Tibial nerve (tissue), 4 donors: Measurements from ENCODE around the gene CDH24. TPM values are rescaled to one million over a fixed set of nuclear protein-coding genes. Genes with fewer than 3 reads are reported as not detected.

Experiments used
- DNase-seq, 2 donors: peaks; one replicate each; pipeline ENCODE4 v3.0.0-alpha.2; 2019; ENCODE audit warnings: low spot score in 2 of 2
- H3K27ac ChIP-seq, 4 donors: fragments of 200-600 bp; sonication (generic) in 3 of 4; one replicate each; pipeline ENCODE4 v1.5.1; 2017 to 2019; ENCODE audit warnings: mild to moderate bottlenecking in 1 of 4
- H3K27me3 ChIP-seq, 2 donors: fragments of 200-600 bp; sonication (generic) in 1 of 2; one replicate each; pipeline versions ENCODE4 v1.5.1 to v1.6.0; 2017 to 2019
- H3K36me3 ChIP-seq, 3 donors: fragments of 200-600 bp; sonication (generic); one replicate each; pipeline ENCODE4 v1.5.1; 2018 to 2019
- H3K4me1 ChIP-seq, 4 donors: fragments of 200-600 bp; sonication (generic) in 3 of 4; one replicate each; pipeline ENCODE4 v1.5.1; 2017 to 2019
- H3K4me3 ChIP-seq, 4 donors: fragments of 200-600 bp; sonication (generic) in 3 of 4; one replicate each; pipeline ENCODE4 v1.5.1; 2017 to 2019; ENCODE audit warnings: mild to moderate bottlenecking in 1 of 4, moderate library complexity in 1 of 4
- H3K9me3 ChIP-seq, 4 donors: fragments of 200-600 bp; sonication (generic) in 3 of 4; one replicate each; pipeline ENCODE4 v1.5.1; 2017 to 2019
- EP300 ChIP-seq, 2 donors: sonication (generic); formaldehyde crosslinking; IDR thresholded peaks; one replicate each; pipeline ENCODE4 v1.6.1; 2017; ENCODE audit warnings: antibody characterized with exemption in 2 of 2, mild to moderate bottlenecking in 1 of 2
- POLR2A ChIP-seq, 2 donors: fragments of 450-650 bp; IDR thresholded peaks; one replicate each; pipeline ENCODE4 v1.6.1; 2017; ENCODE audit warnings: antibody characterized with exemption in 2 of 2, mild to moderate bottlenecking in 2 of 2, moderate library complexity in 2 of 2
- WGBS, 2 donors: methylation state at CpG; one replicate each; pipeline ENCODE4 v1.1.5; 2018; 5-methylcytosine and 5-hydroxymethylcytosine counted together
- total RNA-seq, 4 donors: library from RNA; depleted of rRNA; stranded (reverse); fragments of >200 nt; gene quantifications; one replicate each; pipeline ENCODE4 v1.1.0, GENCODE V29; 2016
- TF ChIP-seq, protein P1 (sequence below), 5 experiments: fragments of 200-600 bp in 3 of 5; fragments of 450-650 bp in 2 of 5; sonication (generic) in 3 of 5; IDR thresholded peaks; one replicate each; pipeline ENCODE4 v1.5.1; 2016 to 2019; ENCODE audit warnings: antibody characterized with exemption in 5 of 5, mild to moderate bottlenecking in 3 of 5, moderate library complexity in 2 of 5

CDH24 gene
- total RNA-seq, 4 donors from 2014 or later, result 3.9 to 11.1 (median 6.0) TPM

DNA sequence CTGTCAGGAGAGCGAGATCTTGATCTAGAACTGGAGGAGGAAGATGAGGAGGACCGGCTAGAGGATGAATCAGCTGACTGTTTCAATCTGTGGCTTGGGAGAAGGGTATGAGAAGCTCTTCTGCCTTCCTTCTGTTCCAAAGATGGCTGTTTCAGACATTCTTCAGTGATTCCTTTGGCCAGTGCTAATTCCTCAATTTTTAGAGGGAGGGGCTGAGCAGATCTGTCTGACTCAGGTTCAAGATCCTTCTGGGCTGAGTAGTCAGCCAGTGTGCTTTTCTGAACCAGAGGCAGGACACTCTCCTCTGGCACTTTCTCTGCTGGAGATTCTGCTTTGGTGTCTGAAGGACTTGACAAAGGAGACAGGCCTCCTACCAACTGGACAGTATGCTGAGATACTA, 22.4 kb upstream of the CDH24 start:
- H3K27me3 ChIP-seq, result no peaks in the 10 kb centered on the region
- TF ChIP-seq POLR2A (IDR thresholded peaks at IDR 0.05) (no peak), EP300 (IDR thresholded peaks at IDR 0.05) (no peak)
- TF ChIP-seq, protein P1, sequence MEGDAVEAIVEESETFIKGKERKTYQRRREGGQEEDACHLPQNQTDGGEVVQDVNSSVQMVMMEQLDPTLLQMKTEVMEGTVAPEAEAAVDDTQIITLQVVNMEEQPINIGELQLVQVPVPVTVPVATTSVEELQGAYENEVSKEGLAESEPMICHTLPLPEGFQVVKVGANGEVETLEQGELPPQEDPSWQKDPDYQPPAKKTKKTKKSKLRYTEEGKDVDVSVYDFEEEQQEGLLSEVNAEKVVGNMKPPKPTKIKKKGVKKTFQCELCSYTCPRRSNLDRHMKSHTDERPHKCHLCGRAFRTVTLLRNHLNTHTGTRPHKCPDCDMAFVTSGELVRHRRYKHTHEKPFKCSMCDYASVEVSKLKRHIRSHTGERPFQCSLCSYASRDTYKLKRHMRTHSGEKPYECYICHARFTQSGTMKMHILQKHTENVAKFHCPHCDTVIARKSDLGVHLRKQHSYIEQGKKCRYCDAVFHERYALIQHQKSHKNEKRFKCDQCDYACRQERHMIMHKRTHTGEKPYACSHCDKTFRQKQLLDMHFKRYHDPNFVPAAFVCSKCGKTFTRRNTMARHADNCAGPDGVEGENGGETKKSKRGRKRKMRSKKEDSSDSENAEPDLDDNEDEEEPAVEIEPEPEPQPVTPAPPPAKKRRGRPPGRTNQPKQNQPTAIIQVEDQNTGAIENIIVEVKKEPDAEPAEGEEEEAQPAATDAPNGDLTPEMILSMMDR (IDR thresholded peaks at IDR 0.05), result no peak
- H3K27ac ChIP-seq, result peak overlapping the region; percentile 11 to 87 (median 57)
- DNase-seq, result no peak
- H3K9me3 ChIP-seq, result no peaks in the 10 kb centered on the region
- peaks cover 0 to 36% (median 3%) of the 10 kb centered on the region in 4 donors for H3K4me1 ChIP-seq
- H3K4me3 ChIP-seq, result no peak overlapping the region
- WGBS, 2 donors, result 71 to 88% methylated on average over 2 of the region's 2 CpGs
- peaks cover 0 to 99% (median 32%) of the 10 kb centered on the region in 3 donors for H3K36me3 ChIP-seq

DNA sequence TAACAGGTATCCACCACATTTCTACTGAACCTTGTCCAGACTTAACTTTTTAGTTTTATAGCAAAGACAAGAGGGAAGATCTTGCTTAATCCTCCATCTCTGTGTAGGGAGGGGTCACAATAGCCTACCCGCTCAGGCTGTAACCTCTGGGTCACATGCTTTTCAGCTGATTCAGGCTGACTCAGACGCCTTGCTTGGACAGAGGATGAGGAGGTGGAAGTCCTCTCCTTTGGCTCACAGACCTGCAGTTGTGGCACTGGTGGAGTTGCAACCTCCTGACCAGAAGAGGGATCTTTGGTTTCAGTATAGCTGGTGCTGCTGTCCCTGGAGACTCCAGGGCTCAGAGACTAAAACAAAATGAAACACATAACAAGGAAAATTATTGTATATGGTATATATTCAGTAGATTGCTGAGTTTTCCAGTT, 21.4 kb upstream of the CDH24 start:
- H3K27me3 ChIP-seq, result no peaks in the 10 kb centered on the region
- no peak overlapping the region for H3K4me3 ChIP-seq
- peaks cover 0 to 36% (median 3%) of the 10 kb centered on the region in 4 donors for H3K4me1 ChIP-seq
- DNase-seq, result peak; percentile 45 to 85
- H3K36me3 ChIP-seq, result peaks cover 0 to 99% (median 30%) of the 10 kb centered on the region in 3 donors
- no peaks in the 10 kb centered on the region for H3K9me3 ChIP-seq
- H3K27ac ChIP-seq, result peak overlapping the region; percentile 11 to 87 (median 57)
- TF ChIP-seq, protein P1 (IDR thresholded peaks at IDR 0.05), result no peak
- TF ChIP-seq POLR2A (IDR thresholded peaks at IDR 0.05) (no peak), EP300 (IDR thresholded peaks at IDR 0.05) (peak in 1 of 2 donors; percentile 85)
- 5 to 22% methylated on average over 2 of the region's 2 CpGs for WGBS, 2 donors

- no peaks in the 10 kb centered on the region for H3K9me3 ChIP-seq
- no peak for DNase-seq
- peaks cover 0 to 36% (median 3%) of the 10 kb centered on the region in 4 donors for H3K4me1 ChIP-seq
- WGBS, 2 donors, result 83 to 93% methylated on average over 5 of the region's 5 CpGs
- no peak for TF ChIP-seq POLR2A (IDR thresholded peaks at IDR 0.05)
- H3K4me3 ChIP-seq, result no peak overlapping the region
- H3K27ac ChIP-seq, result peak overlapping the region in 3 of 4 donors; percentile 4 to 87 (median 79)
- H3K27me3 ChIP-seq, result no peaks in the 10 kb centered on the region
- H3K36me3 ChIP-seq, result peaks cover 0 to 99% (median 24%) of the 10 kb centered on the region in 3 donors
Measured at GRCh38 chr14:23077962-23078361, 20.6 kb upstream of the CDH24 start.

- Histone ChIP-seq H3K27ac (peak overlapping the region in 3 of 4 donors; percentile 1 to 87 (median 79)), H3K36me3 (peaks cover 0 to 94% (median 24%) of the 10 kb centered on the region in 3 donors), H3K4me1 (peaks cover 0 to 44% (median 8%) of the 10 kb centered on the region in 4 donors), H3K9me3 (no peaks in the 10 kb centered on the region), H3K4me3 (no peak overlapping the region), H3K27me3 (no peaks in the 10 kb centered on the region)
- WGBS, 2 donors, result 56 to 57% methylated on average over 5 of the region's 5 CpGs
- DNase-seq, result peak in 1 of 2 donors; percentile 39
- TF ChIP-seq EP300 (IDR thresholded peaks at IDR 0.05), result no peak
- no peak for TF ChIP-seq POLR2A (IDR thresholded peaks at IDR 0.05)
- TF ChIP-seq, protein P1 (IDR thresholded peaks at IDR 0.05), result peak; percentile 39 to 60 (median 53)
Measured at GRCh38 chr14:23076785-23077408, 19.6 kb upstream of the CDH24 start.

- peaks cover 0 to 74% (median 15%) of the 10 kb centered on the region in 3 donors for H3K36me3 ChIP-seq
- TF ChIP-seq EP300 (IDR thresholded peaks at IDR 0.05) (no peak), POLR2A (IDR thresholded peaks at IDR 0.05) (no peak)
- TF ChIP-seq, protein P1 (IDR thresholded peaks at IDR 0.05), result no peak
- no peak overlapping the region for H3K4me3 ChIP-seq
- WGBS, 2 donors, result 88 to 93% methylated on average over 1 of the region's 1 CpG
- no peaks in the 10 kb centered on the region for H3K9me3 ChIP-seq
- no peaks in the 10 kb centered on the region for H3K27me3 ChIP-seq
- H3K4me1 ChIP-seq, result peaks cover 0 to 60% (median 21%) of the 10 kb centered on the region in 4 donors
- no peak for DNase-seq
- H3K27ac ChIP-seq, result no peak overlapping the region
Measured at GRCh38 chr14:23074906-23075305, 17.6 kb upstream of the CDH24 start.
